Activated naive CD4-positive, alpha-beta T cell treated with anti-CD3 and anti-CD28 coated beads, Interleukin-2, amount 50 U/mL, for 24 hours (primary cell): ENCODE data around the gene CACNA1I.

Experiments
- H3K27ac Mint-ChIP-seq: one replicate; pipeline ENCODE4 v1.8.0; 2021; ENCODE audit warnings: mild to moderate bottlenecking, mixed read lengths
- H3K27me3 Mint-ChIP-seq: one replicate; pipeline ENCODE4 v1.8.0; 2021; ENCODE audit warnings: mixed read lengths
- H3K36me3 Mint-ChIP-seq: one replicate; pipeline ENCODE4 v1.8.0; 2021; ENCODE audit warnings: mixed read lengths
- H3K4me1 Mint-ChIP-seq: one replicate; pipeline ENCODE4 v1.8.0; 2021; ENCODE audit warnings: mixed read lengths
- H3K4me3 Mint-ChIP-seq: one replicate; pipeline ENCODE4 v1.8.0; 2021; ENCODE audit warnings: mild to moderate bottlenecking, mixed read lengths
- H3K9me3 Mint-ChIP-seq: one replicate; pipeline ENCODE4 v1.8.0; 2021; ENCODE audit warnings: mixed read lengths

CACNA1I gene

GRCh38 chr22:39530692-39531331, 39.7 kb upstream of the CACNA1I start:
- peaks cover 21% of the 10 kb centered on the region for H3K36me3 Mint-ChIP-seq
- H3K9me3 Mint-ChIP-seq: no peaks in the 10 kb centered on the region
- peak overlapping the region; percentile 75 for H3K27ac Mint-ChIP-seq
- H3K4me1 Mint-ChIP-seq: peaks cover 66% of the 10 kb centered on the region
- peak overlapping the region; percentile 92 for H3K4me3 Mint-ChIP-seq
- H3K27me3 Mint-ChIP-seq: no peaks in the 10 kb centered on the region

DNA sequence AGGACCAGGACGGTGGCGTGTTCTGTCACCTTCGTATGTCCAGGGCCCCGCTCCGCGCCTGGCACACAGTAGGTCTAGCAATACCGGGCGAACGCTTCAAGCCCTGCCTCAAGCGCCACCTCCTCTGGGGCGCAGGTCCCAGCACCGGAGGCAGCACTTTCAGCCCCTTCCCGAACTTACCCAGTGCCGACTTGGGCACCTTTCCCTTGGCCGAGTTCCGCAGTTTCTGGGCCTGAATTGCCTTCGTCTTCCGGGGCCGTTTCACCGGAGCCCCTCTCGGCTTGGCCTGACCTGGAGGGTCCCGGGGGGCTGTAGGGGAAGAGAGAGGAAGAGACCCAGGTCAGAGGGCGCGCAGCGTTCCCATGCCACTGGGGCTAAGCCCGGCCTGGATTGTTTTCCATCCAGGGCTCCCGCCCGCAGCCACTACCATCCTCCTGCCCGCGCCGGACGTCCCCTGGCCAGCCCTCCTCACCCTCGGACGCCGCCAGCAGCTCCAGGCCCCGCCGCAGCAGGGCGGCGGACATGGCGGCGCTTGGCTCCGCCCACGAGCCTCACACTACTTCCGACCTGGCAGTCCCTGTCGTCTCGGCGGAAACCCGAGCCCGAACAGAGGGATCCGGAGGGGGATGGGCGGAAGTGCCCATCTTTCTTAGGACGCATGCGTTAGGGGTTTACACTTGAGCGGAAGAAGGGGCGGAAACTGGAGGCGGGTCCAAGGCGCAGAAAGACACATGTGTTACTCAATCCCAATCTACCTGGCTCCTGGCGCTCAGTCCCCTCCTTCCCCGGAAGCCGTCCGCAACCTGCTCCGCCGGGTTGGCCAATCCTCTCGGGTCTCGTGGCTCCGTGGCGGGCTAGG, 38.1 kb upstream of the CACNA1I start, which contains the start of gene RPS19BP1:
RPS19BP1 (minus strand) TSS at position 534 of the 859 bp plus-strand sequence; CDS start at position 524, 10 bp downstream.
- H3K36me3 Mint-ChIP-seq: peaks cover 19% of the 10 kb centered on the region
- H3K27me3 Mint-ChIP-seq: no peaks in the 10 kb centered on the region
- H3K4me1 Mint-ChIP-seq: peaks cover 54% of the 10 kb centered on the region
- peak within 1 kb of the TSS; percentile 92 for H3K4me3 Mint-ChIP-seq
- H3K27ac Mint-ChIP-seq: peak within 1 kb of the TSS; percentile 96
- no peaks in the 10 kb centered on the region for H3K9me3 Mint-ChIP-seq

DNA sequence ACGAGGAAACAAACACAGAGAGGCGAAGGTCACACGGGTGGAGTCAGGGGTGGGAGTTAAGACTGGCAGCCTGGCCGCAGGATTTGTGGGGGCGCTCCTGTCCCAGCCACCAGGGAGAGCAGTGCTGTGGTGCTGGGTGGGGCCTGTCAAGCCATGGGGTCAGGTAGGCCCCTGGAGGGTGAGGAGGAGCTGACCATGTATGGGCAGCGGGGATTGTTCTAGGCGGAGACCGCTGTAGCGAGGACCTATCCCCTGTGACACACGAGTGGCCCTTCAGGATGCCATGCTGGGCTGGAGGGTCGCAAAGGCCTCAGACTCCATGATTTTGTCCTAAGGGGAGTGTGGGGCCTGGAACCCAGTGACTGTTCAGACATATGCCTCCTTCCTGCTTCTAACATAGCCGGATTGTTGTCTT, 36.5 kb upstream of the CACNA1I start:
- H3K27me3 Mint-ChIP-seq: no peaks in the 10 kb centered on the region
- H3K4me3 Mint-ChIP-seq: no peak overlapping the region
- no peaks in the 10 kb centered on the region for H3K9me3 Mint-ChIP-seq
- H3K36me3 Mint-ChIP-seq: peaks cover 17% of the 10 kb centered on the region
- no peak overlapping the region for H3K27ac Mint-ChIP-seq
- peaks cover 37% of the 10 kb centered on the region for H3K4me1 Mint-ChIP-seq

GRCh38 chr22:39534591-39535356, 35.8 kb upstream of the CACNA1I start:
- no peak overlapping the region for H3K27ac Mint-ChIP-seq
- no peak overlapping the region for H3K4me3 Mint-ChIP-seq
- no peaks in the 10 kb centered on the region for H3K27me3 Mint-ChIP-seq

DNA sequence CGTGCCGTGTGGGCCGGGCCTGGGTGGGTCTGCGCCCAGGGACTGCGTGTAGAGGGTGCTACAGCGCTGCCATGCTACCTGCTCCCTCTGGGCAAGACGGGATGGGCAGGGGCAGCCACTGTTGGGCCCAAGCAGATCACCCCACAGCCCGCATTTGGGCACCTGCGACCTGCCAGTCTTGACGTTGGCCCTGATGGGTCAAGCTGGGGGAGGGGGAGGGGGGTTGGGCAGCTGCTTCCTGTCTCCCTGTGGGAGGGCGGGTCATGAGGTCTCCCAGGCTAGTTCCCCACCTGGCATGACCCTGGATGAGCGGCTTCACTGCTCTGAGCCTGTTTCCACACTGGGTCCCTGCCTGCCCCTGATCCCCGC, 35.2 kb upstream of the CACNA1I start:
- Mint-ChIP-seq H3K4me3 (no peak overlapping the region), H3K27ac (no peak overlapping the region), H3K4me1 (peaks cover 25% of the 10 kb centered on the region), H3K27me3 (no peaks in the 10 kb centered on the region), H3K9me3 (no peaks in the 10 kb centered on the region), H3K36me3 (peaks cover 12% of the 10 kb centered on the region)

More at GRCh38 chr22:39534591-39535356, 35.8 kb upstream of the CACNA1I start:
- no peaks in the 10 kb centered on the region for H3K9me3 Mint-ChIP-seq
- H3K4me1 Mint-ChIP-seq: peaks cover 31% of the 10 kb centered on the region
- peaks cover 16% of the 10 kb centered on the region for H3K36me3 Mint-ChIP-seq

- no peaks in the 10 kb centered on the region for H3K27me3 Mint-ChIP-seq
- no peaks in the 10 kb centered on the region for H3K9me3 Mint-ChIP-seq
- H3K4me3 Mint-ChIP-seq: no peak overlapping the region
- H3K27ac Mint-ChIP-seq: no peak overlapping the region
- H3K4me1 Mint-ChIP-seq: peaks cover 19% of the 10 kb centered on the region
- peaks cover 8% of the 10 kb centered on the region for H3K36me3 Mint-ChIP-seq
Observed at GRCh38 chr22:39535831-39536449, 34.6 kb upstream of the CACNA1I start.

DNA sequence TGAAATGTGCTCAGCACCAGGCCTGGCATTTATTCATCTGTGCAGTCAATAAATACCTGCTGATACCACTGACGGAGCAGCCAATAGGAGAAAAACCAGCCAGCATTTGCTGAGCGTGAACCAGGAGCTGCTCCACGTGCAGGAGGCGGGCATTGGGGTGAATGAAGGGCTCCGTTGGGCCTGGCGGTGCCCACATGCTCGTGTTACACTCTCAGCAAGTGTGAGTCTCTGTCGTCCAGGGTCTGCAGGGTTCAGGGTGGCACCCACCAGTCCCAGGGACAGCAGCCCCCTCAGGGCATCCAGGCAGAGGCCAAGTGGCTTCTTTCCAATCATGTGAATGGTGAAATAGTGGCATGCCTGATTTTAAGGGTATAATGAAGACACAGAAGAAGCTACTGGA, 33.8 kb upstream of the CACNA1I start:
- H3K27me3 Mint-ChIP-seq: no peaks in the 10 kb centered on the region

GRCh38 chr22:39537975-39538374, 32.6 kb upstream of the CACNA1I start:
- Mint-ChIP-seq H3K9me3 (no peaks in the 10 kb centered on the region), H3K4me3 (no peak overlapping the region), H3K27me3 (peaks cover under 1% of the 10 kb centered on the region), H3K4me1 (peaks cover 5% of the 10 kb centered on the region), H3K36me3 (no peaks in the 10 kb centered on the region), H3K27ac (no peak overlapping the region)

More for the DNA sequence above, 33.8 kb upstream of the CACNA1I start:
- Mint-ChIP-seq H3K9me3 (no peaks in the 10 kb centered on the region), H3K36me3 (peaks cover 4% of the 10 kb centered on the region), H3K4me1 (peaks cover 11% of the 10 kb centered on the region), H3K4me3 (no peak overlapping the region), H3K27ac (no peak overlapping the region)

DNA sequence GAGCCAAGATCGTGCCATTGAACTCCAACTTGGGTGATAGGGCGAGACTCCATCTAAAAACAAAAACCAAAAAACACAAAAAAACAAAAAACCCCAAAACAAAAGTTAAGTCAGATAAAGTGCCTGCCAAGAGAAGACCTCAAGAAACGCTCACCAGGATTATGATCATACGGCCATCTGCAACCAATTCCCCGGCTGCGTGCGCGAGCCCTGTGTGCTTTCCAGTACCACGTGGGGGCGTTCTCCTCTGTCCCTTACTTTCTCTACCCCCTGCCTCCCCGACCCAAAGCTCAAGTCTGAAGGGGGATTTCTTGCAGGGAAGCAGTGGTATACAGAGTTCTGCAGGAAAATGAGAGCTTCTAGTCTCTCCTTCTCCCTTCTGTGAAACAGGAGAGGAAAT, 27.5 kb upstream of the CACNA1I start:
- Mint-ChIP-seq H3K36me3 (peaks cover 2% of the 10 kb centered on the region), H3K27ac (no peak overlapping the region), H3K9me3 (no peaks in the 10 kb centered on the region), H3K4me3 (no peak overlapping the region), H3K27me3 (peaks cover 18% of the 10 kb centered on the region), H3K4me1 (peaks cover 19% of the 10 kb centered on the region)

DNA sequence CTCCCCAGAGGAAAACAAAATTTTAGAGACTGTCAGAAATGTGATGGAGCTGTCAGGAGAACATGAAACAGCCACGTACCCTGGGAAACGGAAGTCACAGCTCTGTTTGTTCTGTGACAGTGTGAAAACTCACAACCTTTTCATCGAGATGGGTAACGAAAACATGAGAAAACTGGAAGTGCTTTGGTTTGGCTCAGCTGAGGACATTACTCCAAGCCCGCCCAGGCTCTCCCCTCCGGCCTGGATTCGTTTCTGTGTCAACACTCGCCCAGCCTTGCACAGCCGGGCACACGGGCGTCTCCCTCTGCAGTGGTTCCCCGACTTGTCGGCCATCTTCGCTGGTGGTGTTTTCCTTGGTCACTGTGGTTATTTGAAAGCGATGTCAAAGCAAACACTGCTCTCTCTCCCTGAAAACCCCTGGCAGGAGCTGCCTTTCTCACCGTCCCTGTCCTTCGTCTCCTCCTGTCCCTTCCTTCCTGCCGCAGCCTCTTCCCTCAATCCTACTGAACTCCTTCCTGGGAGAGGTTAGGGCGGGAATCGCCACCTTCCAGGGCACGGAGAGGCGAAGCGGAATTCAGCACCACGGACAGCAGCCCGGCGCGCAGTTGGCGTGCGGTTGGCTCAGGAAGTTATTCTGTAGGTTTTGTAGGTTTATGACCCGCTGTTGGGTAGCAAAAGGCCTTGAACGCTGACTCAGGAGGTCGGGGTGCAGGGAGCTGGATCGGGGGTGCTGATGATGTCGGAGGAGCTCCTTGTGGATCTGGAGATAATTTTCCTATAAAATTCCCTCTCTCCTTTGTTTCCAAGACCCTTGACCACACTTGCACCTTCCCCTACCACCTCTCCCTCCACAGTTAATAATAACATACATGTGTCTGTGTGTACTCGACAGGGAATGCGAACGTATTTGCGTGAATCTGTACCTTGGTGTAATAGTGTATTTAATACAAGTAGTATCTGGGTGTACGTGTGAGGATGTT, 24.9 kb upstream of the CACNA1I start:
- Mint-ChIP-seq H3K4me1 (peaks cover 19% of the 10 kb centered on the region), H3K36me3 (peaks cover 2% of the 10 kb centered on the region), H3K27ac (peak overlapping the region; percentile 65), H3K4me3 (peak overlapping the region; percentile 60), H3K27me3 (peaks cover 18% of the 10 kb centered on the region), H3K9me3 (no peaks in the 10 kb centered on the region)

GRCh38 chr22:39546889-39547586, 23.5 kb upstream of the CACNA1I start:
- H3K4me1 Mint-ChIP-seq: peaks cover 19% of the 10 kb centered on the region
- no peaks in the 10 kb centered on the region for H3K9me3 Mint-ChIP-seq
- H3K27ac Mint-ChIP-seq: peak overlapping the region; percentile 9
- no peak overlapping the region for H3K4me3 Mint-ChIP-seq
- peaks cover 18% of the 10 kb centered on the region for H3K27me3 Mint-ChIP-seq
- peaks cover 2% of the 10 kb centered on the region for H3K36me3 Mint-ChIP-seq

GRCh38 chr22:39547587-39547947, 23.0 kb upstream of the CACNA1I start:
- Mint-ChIP-seq H3K9me3 (no peaks in the 10 kb centered on the region), H3K27ac (peak overlapping the region; percentile 9), H3K36me3 (peaks cover 2% of the 10 kb centered on the region), H3K4me1 (peaks cover 19% of the 10 kb centered on the region), H3K27me3 (peaks cover 18% of the 10 kb centered on the region), H3K4me3 (no peak overlapping the region)

- no peak overlapping the region for H3K27ac Mint-ChIP-seq
- no peaks in the 10 kb centered on the region for H3K36me3 Mint-ChIP-seq
- peaks cover 9% of the 10 kb centered on the region for H3K27me3 Mint-ChIP-seq
- H3K4me3 Mint-ChIP-seq: no peak overlapping the region
- H3K9me3 Mint-ChIP-seq: no peaks in the 10 kb centered on the region
- peaks cover 7% of the 10 kb centered on the region for H3K4me1 Mint-ChIP-seq
Observed at GRCh38 chr22:39553429-39553828, 17.1 kb upstream of the CACNA1I start.

DNA sequence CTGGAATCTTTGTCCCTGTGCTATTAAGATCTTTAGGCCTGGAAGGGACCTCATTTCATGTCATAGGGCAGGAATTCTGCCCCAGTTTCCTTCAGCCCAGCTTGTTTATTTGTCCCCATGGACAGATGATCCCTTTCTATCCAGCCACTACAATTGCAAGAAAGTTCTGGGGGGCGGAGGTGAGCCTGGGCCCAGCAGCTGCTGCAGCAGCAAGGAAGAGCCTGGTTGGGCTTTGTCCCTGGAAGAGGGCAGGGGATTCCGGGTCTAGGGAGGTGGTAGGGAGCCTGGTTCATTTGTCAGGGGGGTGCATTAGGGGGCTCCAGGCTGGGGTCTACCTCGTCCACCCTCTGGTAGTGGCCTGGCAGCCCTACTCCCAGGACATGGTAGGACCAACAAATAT, 16.4 kb upstream of the CACNA1I start:
- Mint-ChIP-seq H3K36me3 (no peaks in the 10 kb centered on the region), H3K27me3 (peaks cover 9% of the 10 kb centered on the region), H3K4me3 (no peak overlapping the region), H3K4me1 (peaks cover 7% of the 10 kb centered on the region), H3K27ac (no peak overlapping the region), H3K9me3 (no peaks in the 10 kb centered on the region)
